ENCODE measurements around the gene TRPV3.

The TRPV3 gene

DNA sequence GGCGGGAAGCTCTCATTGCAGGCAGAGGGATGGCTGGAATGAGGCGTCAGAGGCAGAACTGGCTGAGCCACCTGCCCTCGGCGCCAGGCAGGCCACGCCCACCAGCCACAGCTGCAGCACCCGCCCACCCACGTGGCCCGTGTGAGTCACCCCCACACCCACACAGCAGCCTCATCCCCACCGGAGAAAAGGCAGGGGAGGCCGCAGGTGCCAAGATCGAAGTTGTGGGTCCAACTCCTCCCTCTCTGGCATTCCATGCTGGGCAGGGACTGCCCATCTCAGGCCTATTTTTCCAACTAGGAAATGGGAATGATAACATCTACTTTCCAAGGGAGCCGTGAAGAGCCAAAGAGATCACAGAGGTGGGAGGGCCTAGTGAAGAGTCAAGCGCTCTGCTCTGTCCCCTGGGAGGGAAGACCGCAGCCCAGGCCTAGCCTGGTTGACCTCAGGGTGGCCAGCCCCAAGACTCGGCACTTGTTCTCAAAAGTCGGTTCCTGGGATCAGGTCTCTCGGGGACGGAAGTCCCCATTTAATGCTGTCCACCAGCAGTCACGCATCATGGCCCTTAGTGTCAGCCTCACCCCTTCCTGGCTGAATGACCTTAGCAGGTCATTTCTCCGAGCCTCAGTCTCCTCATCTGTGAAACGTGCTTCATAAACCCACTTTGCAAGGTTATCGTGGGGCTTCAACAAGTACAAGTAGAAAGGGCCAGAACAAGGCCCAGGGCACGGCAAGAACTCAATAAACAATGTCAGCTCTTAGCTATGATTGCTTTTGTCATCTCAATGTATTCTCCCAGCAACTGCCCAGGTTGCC is at the start of gene TRPV3:
Gene TRPV3 (minus strand): TSS at position 45 of the 816 bp plus-strand sequence. CDS start 2,962 bp downstream, outside the sequence.
- no peak within 1 kb of the TSS for H3K9ac ChIP-seq (ENCODE audit: low read depth, low read length)
- no peak within 1 kb of the TSS for H3K4me3 ChIP-seq (ENCODE audit: low read depth, low read length)
- H3K4me1 ChIP-seq (ENCODE audit: control insufficient read depth, insufficient read depth, low read length): no peaks in the 10 kb centered on the region
- no peaks in the 10 kb centered on the region for H3K27me3 ChIP-seq (ENCODE audit: control insufficient read depth, insufficient read depth, low read length)
- H3K27ac ChIP-seq (ENCODE audit: low read depth, low read length): no peak within 1 kb of the TSS
- no peaks in the 10 kb centered on the region for H3K36me3 ChIP-seq (ENCODE audit: control insufficient read depth, insufficient read depth, low read length)
- no peaks in the 10 kb centered on the region for H3K9me3 ChIP-seq (ENCODE audit: control insufficient read depth, insufficient read depth, low read length)

DNA sequence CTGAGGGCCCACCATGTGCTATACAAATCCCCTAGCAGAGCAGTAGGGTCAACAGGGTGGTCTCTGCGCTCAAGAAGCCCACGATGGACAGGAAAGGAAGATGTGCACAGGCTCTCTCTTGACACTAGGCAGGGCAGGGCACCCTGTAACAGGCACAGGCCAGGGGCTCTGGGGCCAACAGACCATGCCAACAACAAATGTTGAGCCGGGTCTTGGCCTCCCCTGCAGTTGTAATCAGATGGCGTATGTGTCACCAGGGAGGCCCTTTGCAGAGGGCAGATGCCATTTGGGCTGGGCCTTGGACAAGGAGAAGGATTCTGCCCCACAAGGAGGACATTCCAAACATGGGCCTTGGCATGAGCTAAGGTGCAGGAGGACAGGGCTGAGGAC is 46.3 kb upstream of the TRPV3 start:
- H3K4me1 ChIP-seq (ENCODE audit: control insufficient read depth, insufficient read depth, low read length): no peaks in the 10 kb centered on the region
- H3K36me3 ChIP-seq (ENCODE audit: control insufficient read depth, insufficient read depth, low read length): peaks cover 21% of the 10 kb centered on the region
- H3K9ac ChIP-seq (ENCODE audit: low read depth, low read length): no peak overlapping the region
- H3K27me3 ChIP-seq (ENCODE audit: control insufficient read depth, insufficient read depth, low read length): no peaks in the 10 kb centered on the region
- H3K27ac ChIP-seq (ENCODE audit: low read depth, low read length): no peak overlapping the region
- H3K4me3 ChIP-seq (ENCODE audit: low read depth, low read length): no peak overlapping the region
- H3K9me3 ChIP-seq (ENCODE audit: control insufficient read depth, insufficient read depth, low read length): no peaks in the 10 kb centered on the region

- Histone ChIP-seq H3K4me1 (ENCODE audit: control insufficient read depth, insufficient read depth, low read length) (no peaks in the 10 kb centered on the region), H3K9me3 (ENCODE audit: control insufficient read depth, insufficient read depth, low read length) (no peaks in the 10 kb centered on the region), H3K36me3 (ENCODE audit: control insufficient read depth, insufficient read depth, low read length) (peaks cover 15% of the 10 kb centered on the region), H3K27ac (ENCODE audit: low read depth, low read length) (no peak overlapping the region), H3K27me3 (ENCODE audit: control insufficient read depth, insufficient read depth, low read length) (no peaks in the 10 kb centered on the region), H3K9ac (ENCODE audit: low read depth, low read length) (no peak overlapping the region), H3K4me3 (ENCODE audit: low read depth, low read length) (no peak overlapping the region)
Observed at GRCh38 chr17:3603119-3603869, 45.7 kb upstream of the TRPV3 start.

DNA sequence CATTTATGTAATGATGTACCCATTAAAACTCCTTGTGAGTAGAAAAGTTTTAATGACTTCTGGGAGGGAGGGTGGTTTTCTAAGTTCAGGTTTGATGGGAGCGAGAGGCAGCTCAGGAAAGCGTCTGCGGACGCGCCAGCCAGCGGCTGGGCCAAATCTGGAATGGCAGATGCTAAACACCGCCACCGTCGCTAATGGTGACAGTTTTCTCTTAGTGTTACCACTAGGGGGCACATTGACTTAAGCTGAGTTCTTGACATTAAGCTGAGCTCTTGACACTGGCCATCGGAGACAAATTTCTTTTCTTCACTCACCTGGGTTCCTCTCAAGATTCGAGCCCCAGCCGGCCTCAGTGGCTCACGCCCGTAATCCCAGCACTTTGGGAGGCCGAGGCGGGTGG is 44.9 kb upstream of the TRPV3 start:
- Histone ChIP-seq H3K9ac (ENCODE audit: low read depth, low read length) (no peak overlapping the region), H3K36me3 (ENCODE audit: control insufficient read depth, insufficient read depth, low read length) (peaks cover 11% of the 10 kb centered on the region), H3K4me1 (ENCODE audit: control insufficient read depth, insufficient read depth, low read length) (no peaks in the 10 kb centered on the region), H3K4me3 (ENCODE audit: low read depth, low read length) (no peak overlapping the region), H3K27me3 (ENCODE audit: control insufficient read depth, insufficient read depth, low read length) (no peaks in the 10 kb centered on the region), H3K9me3 (ENCODE audit: control insufficient read depth, insufficient read depth, low read length) (no peaks in the 10 kb centered on the region), H3K27ac (ENCODE audit: low read depth, low read length) (no peak overlapping the region)

- no peaks in the 10 kb centered on the region for H3K4me1 ChIP-seq (ENCODE audit: control insufficient read depth, insufficient read depth, low read length)
- no peaks in the 10 kb centered on the region; the same call in 1 of the 2 replicates for H3K36me3 ChIP-seq (ENCODE audit: control insufficient read depth, insufficient read depth, low read length)
- no peaks in the 10 kb centered on the region for H3K9me3 ChIP-seq (ENCODE audit: control insufficient read depth, insufficient read depth, low read length)
- no peak overlapping the region for H3K27ac ChIP-seq (ENCODE audit: low read depth, low read length)
- H3K4me3 ChIP-seq (ENCODE audit: low read depth, low read length): no peak overlapping the region
- no peak overlapping the region for H3K9ac ChIP-seq (ENCODE audit: low read depth, low read length)
- no peaks in the 10 kb centered on the region for H3K27me3 ChIP-seq (ENCODE audit: control insufficient read depth, insufficient read depth, low read length)
Observed at GRCh38 chr17:3600529-3601205, 43.1 kb upstream of the TRPV3 start.

GRCh38 chr17:3598078-3598477 is 40.5 kb upstream of the TRPV3 start:
- H3K27ac ChIP-seq (ENCODE audit: low read depth, low read length): no peak overlapping the region
- no peaks in the 10 kb centered on the region; the same call in 1 of the 2 replicates for H3K36me3 ChIP-seq (ENCODE audit: control insufficient read depth, insufficient read depth, low read length)
- no peaks in the 10 kb centered on the region for H3K4me1 ChIP-seq (ENCODE audit: control insufficient read depth, insufficient read depth, low read length)
- H3K27me3 ChIP-seq (ENCODE audit: control insufficient read depth, insufficient read depth, low read length): no peaks in the 10 kb centered on the region
- H3K4me3 ChIP-seq (ENCODE audit: low read depth, low read length): no peak overlapping the region
- H3K9ac ChIP-seq (ENCODE audit: low read depth, low read length): no peak overlapping the region
- no peaks in the 10 kb centered on the region for H3K9me3 ChIP-seq (ENCODE audit: control insufficient read depth, insufficient read depth, low read length)

GRCh38 chr17:3596804-3597464 is 39.3 kb upstream of the TRPV3 start:
- Histone ChIP-seq H3K9ac (ENCODE audit: low read depth, low read length) (no peak overlapping the region), H3K4me1 (ENCODE audit: control insufficient read depth, insufficient read depth, low read length) (no peaks in the 10 kb centered on the region), H3K4me3 (ENCODE audit: low read depth, low read length) (no peak overlapping the region), H3K27me3 (ENCODE audit: control insufficient read depth, insufficient read depth, low read length) (no peaks in the 10 kb centered on the region), H3K36me3 (ENCODE audit: control insufficient read depth, insufficient read depth, low read length) (no peaks in the 10 kb centered on the region; the same call in 1 of the 2 replicates), H3K9me3 (ENCODE audit: control insufficient read depth, insufficient read depth, low read length) (no peaks in the 10 kb centered on the region), H3K27ac (ENCODE audit: low read depth, low read length) (no peak overlapping the region)

DNA sequence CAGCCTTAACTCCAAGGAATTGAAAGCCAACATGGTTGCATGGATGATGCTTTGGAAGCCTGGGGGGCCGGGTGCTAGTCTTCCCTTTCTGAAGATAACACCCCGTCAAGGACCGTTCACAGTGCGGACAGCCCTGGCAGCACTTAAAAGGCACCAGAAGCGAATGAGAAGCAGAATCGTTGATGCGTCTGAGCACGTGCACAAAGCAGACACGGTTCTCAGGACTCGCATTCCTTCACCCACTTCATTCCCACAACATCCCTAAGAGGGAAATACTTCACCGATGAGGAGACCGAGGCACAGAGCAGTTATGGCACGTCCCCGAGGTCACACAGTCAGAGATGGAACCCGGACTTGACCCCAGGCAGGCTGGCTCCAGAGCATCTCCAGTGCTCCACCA is 37.4 kb upstream of the TRPV3 start:
- H3K4me3 ChIP-seq (ENCODE audit: low read depth, low read length): no peak overlapping the region
- H3K27me3 ChIP-seq (ENCODE audit: control insufficient read depth, insufficient read depth, low read length): no peaks in the 10 kb centered on the region
- no peak overlapping the region for H3K27ac ChIP-seq (ENCODE audit: low read depth, low read length)
- H3K9me3 ChIP-seq (ENCODE audit: control insufficient read depth, insufficient read depth, low read length): no peaks in the 10 kb centered on the region
- no peaks in the 10 kb centered on the region for H3K4me1 ChIP-seq (ENCODE audit: control insufficient read depth, insufficient read depth, low read length)
- peaks cover 10% of the 10 kb centered on the region for H3K36me3 ChIP-seq (ENCODE audit: control insufficient read depth, insufficient read depth, low read length)
- H3K9ac ChIP-seq (ENCODE audit: low read depth, low read length): no peak overlapping the region

DNA sequence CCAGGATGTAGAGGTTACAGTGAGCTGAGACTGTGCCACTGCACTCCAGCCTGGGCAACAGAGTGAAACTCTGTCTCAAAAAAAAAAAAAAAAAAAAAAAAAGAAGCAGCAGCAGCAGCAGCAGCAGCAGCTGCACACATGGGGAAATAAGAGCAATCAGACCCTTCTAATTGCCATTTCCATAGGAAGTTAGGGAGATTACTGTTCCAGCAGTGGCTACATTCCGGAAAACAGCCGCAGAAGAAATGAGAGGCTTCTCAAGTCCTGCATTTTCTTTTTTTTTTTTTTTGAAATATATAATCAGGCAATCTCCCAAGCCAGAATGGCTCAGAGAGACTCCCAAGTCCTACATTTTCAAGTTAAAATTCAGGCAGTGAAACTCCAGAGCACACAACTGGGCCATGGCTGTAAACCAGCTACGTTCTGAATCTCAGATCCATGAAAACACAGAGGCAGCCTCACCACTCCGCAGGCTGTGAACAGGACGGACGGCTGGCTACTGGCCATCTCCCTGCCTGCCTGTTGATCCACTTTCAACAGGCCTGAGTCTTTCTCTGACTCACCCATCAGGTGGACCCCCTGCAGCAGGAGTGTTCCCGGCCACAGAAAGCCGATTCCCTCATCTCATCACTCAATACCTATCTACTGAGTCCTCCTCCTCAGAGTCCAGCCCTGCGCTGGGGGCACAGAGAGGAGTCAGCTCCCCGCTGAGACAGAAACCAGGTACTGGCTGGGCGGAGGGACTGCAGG is 36.6 kb upstream of the TRPV3 start:
- Histone ChIP-seq H3K9ac (ENCODE audit: low read depth, low read length) (no peak overlapping the region), H3K27ac (ENCODE audit: low read depth, low read length) (no peak overlapping the region)

GRCh38 chr17:3593384-3593783 is 35.8 kb upstream of the TRPV3 start:
- H3K36me3 ChIP-seq (ENCODE audit: control insufficient read depth, insufficient read depth, low read length): peaks cover 13% of the 10 kb centered on the region
- H3K9ac ChIP-seq (ENCODE audit: low read depth, low read length): no peak overlapping the region
- H3K27me3 ChIP-seq (ENCODE audit: control insufficient read depth, insufficient read depth, low read length): no peaks in the 10 kb centered on the region
- no peak overlapping the region for H3K27ac ChIP-seq (ENCODE audit: low read depth, low read length)
- no peak overlapping the region for H3K4me3 ChIP-seq (ENCODE audit: low read depth, low read length)
- H3K9me3 ChIP-seq (ENCODE audit: control insufficient read depth, insufficient read depth, low read length): no peaks in the 10 kb centered on the region
- H3K4me1 ChIP-seq (ENCODE audit: control insufficient read depth, insufficient read depth, low read length): no peaks in the 10 kb centered on the region

More for the DNA sequence above, 36.6 kb upstream of the TRPV3 start:
- H3K4me1 ChIP-seq (ENCODE audit: control insufficient read depth, insufficient read depth, low read length): no peaks in the 10 kb centered on the region
- H3K36me3 ChIP-seq (ENCODE audit: control insufficient read depth, insufficient read depth, low read length): peaks cover 13% of the 10 kb centered on the region
- H3K9me3 ChIP-seq (ENCODE audit: control insufficient read depth, insufficient read depth, low read length): no peaks in the 10 kb centered on the region
- H3K4me3 ChIP-seq (ENCODE audit: low read depth, low read length): no peak overlapping the region
- no peaks in the 10 kb centered on the region for H3K27me3 ChIP-seq (ENCODE audit: control insufficient read depth, insufficient read depth, low read length)

Measured in HUES48 (cell line).